CD1c-positive myeloid dendritic cell (primary cell): ENCODE measurements around the gene LIME1.
"Not testable (repeated sequence)": the region's sequence is repeated elsewhere in the genome, so short reads cannot be mapped to it uniquely, and the experiment has no call there.

Source experiments
- DNase-seq: peaks from one replicate; pipeline ENCODE4 v3.0.0-alpha.2; 2016; ENCODE audit errors: extremely low spot score

LIME1 gene

GRCh38 chr20:63707558-63708300, 28.7 kb upstream of the LIME1 start, which contains the start of the genes ARFRP1 and ZGPAT:
Gene ARFRP1, minus strand, starts transcription at chr20:63707976. Its CDS starts 885 bp downstream, at chr20:63707091.
Gene ZGPAT, plus strand, starts transcription at chr20:63708039. Its CDS starts 542 bp downstream, at chr20:63708581.
- peak; percentile 95 for DNase-seq

- peak; percentile 6 for DNase-seq
Measured at GRCh38 chr20:63708301-63709148, 27.9 kb upstream of the LIME1 start.

- no peak for DNase-seq
Measured at GRCh38 chr20:63709149-63709527, 27.3 kb upstream of the LIME1 start.

GRCh38 chr20:63711085-63711645, 25.3 kb upstream of the LIME1 start:
- DNase-seq, result no peak

- no peak for DNase-seq
Measured at GRCh38 chr20:63712191-63712590, 24.3 kb upstream of the LIME1 start.

GRCh38 chr20:63714858-63715257, 21.6 kb upstream of the LIME1 start:
- DNase-seq, result no peak

GRCh38 chr20:63718996-63719395, 17.5 kb upstream of the LIME1 start:
- no peak for DNase-seq

GRCh38 chr20:63722967-63723622, 13.4 kb upstream of the LIME1 start:
- not testable (repeated sequence) for DNase-seq

GRCh38 chr20:63730189-63730733, 6.2 kb upstream of the LIME1 start:
- not testable (repeated sequence) for DNase-seq

- no peak for DNase-seq
Measured at GRCh38 chr20:63731410-63731809, 5.1 kb upstream of the LIME1 start.

- no peak for DNase-seq
Measured at GRCh38 chr20:63732118-63733095, 4.1 kb upstream of the LIME1 start.

GRCh38 chr20:63733117-63733516, 3.3 kb upstream of the LIME1 start:
- DNase-seq, result no peak

- no peak for DNase-seq
Measured at GRCh38 chr20:63733579-63734081, 2.8 kb upstream of the LIME1 start.

GRCh38 chr20:63734111-63734945, 2.1 kb upstream of the LIME1 start:
- no peak for DNase-seq

- no peak for DNase-seq
Measured at GRCh38 chr20:63734946-63735858, 1.3 kb upstream of the LIME1 start.

- no peak for DNase-seq
Measured at GRCh38 chr20:63736893-63737694, 630 bp downstream of the LIME1 start.

- no peak for DNase-seq
Measured at GRCh38 chr20:63737695-63737944, 1.2 kb downstream of the LIME1 start.
